ENCODE measurements around the gene TBL1X. TPM values are rescaled to one million over a fixed set of nuclear protein-coding genes. Genes with fewer than 3 reads are reported as not detected.

TBL1X gene
- total RNA-seq, 1 experiment from 2014 or later, result 17.6 TPM

DNA sequence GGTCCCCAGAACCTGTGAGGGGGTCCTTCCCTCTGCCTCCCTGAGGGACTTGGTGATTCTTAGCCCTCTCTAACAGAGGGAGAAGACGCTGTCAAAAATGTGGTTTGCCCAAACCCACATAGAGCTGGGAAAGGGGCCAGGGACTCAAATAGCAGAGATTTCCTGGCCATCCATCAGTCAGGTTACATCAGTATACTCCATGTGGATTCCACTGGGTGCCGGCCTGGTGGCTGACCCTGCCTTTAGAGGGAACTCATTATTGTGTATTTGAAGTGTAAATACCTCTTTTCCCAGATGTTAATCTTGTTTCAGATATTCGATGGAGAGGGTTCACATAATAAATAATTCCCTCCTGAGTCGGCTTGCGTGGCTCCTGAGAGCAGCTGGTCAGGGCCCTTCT, 130.3 kb downstream of the TBL1X start:
- BruUV-seq (replicated peaks), result no TSS peak

DNA sequence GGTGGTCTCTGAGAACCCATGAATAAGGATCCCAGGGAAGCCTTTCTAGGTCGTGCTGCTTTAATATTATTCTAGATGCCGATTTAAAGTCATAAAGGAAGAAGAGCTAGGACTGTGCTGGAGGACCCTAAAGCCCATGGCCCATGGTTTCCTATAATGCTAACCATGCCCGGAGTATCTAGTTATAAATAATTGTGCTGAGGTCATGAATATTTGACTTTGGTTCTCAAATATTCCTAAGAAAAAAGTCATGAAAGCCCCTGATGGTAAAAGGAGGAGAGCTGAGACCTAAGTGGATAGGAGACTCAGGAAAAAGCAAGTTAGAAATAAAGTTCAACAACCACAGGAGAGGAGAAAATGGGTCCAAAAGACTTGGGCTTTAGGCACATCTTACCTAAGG, 132.0 kb downstream of the TBL1X start:
- ChIA-PET CTCF (no interaction called here), POLR2A (ENCODE audit: unreplicated experiment) (no interaction called here)
- no peaks in the 10 kb centered on the region for H3K79me2 ChIP-seq (ENCODE audit: low read depth)
- DNase-seq, result no peak
- H3K4me3 ChIP-seq, result no peak overlapping the region
- no TSS peak for BruUV-seq (replicated peaks)
- no peaks in the 10 kb centered on the region for H3F3A ChIP-seq (ENCODE audit: insufficient read depth, low read depth)
- no peaks in the 10 kb centered on the region for H3K9me2 ChIP-seq (ENCODE audit: insufficient read depth)
- H3K9me3 ChIP-seq (ENCODE audit: insufficient read depth, low read depth), result no peaks in the 10 kb centered on the region
- H2AFZ ChIP-seq, result no peak overlapping the region
- H3K27me3 ChIP-seq (ENCODE audit: insufficient read depth, low read depth), result no peaks in the 10 kb centered on the region
- no peaks in the 10 kb centered on the region for H3K4me1 ChIP-seq (replicated peaks; ENCODE audit: insufficient read depth)
- TF ChIP-seq, protein P1, sequence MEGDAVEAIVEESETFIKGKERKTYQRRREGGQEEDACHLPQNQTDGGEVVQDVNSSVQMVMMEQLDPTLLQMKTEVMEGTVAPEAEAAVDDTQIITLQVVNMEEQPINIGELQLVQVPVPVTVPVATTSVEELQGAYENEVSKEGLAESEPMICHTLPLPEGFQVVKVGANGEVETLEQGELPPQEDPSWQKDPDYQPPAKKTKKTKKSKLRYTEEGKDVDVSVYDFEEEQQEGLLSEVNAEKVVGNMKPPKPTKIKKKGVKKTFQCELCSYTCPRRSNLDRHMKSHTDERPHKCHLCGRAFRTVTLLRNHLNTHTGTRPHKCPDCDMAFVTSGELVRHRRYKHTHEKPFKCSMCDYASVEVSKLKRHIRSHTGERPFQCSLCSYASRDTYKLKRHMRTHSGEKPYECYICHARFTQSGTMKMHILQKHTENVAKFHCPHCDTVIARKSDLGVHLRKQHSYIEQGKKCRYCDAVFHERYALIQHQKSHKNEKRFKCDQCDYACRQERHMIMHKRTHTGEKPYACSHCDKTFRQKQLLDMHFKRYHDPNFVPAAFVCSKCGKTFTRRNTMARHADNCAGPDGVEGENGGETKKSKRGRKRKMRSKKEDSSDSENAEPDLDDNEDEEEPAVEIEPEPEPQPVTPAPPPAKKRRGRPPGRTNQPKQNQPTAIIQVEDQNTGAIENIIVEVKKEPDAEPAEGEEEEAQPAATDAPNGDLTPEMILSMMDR (conservative IDR thresholded peaks at IDR 0.05), result no peak
- no peak for TF ChIP-seq EZH2 (IDR thresholded peaks at IDR 0.05; ENCODE audit: low read depth)
- H3K36me3 ChIP-seq (ENCODE audit: low read depth), result no peaks in the 10 kb centered on the region
- H3K27ac ChIP-seq, result no peak overlapping the region
- intact Hi-C loops (cut with micrococcal nuclease; ENCODE audit: unreplicated experiment), result no loop called here
- H4K20me1 ChIP-seq (ENCODE audit: insufficient read depth), result no peaks in the 10 kb centered on the region
- H3K4me2 ChIP-seq, result no peak overlapping the region

More for the DNA sequence above, 130.3 kb downstream of the TBL1X start:
- no peaks in the 10 kb centered on the region for H3K9me2 ChIP-seq (ENCODE audit: insufficient read depth)
- DNase-seq, result no peak
- no peak overlapping the region for H3K4me2 ChIP-seq
- H3K27me3 ChIP-seq (ENCODE audit: insufficient read depth, low read depth), result no peaks in the 10 kb centered on the region
- H4K20me1 ChIP-seq (ENCODE audit: insufficient read depth), result no peaks in the 10 kb centered on the region
- no peak overlapping the region for H3K4me3 ChIP-seq
- TF ChIP-seq, protein P1 (conservative IDR thresholded peaks at IDR 0.05), result no peak
- no peak for TF ChIP-seq EZH2 (IDR thresholded peaks at IDR 0.05; ENCODE audit: low read depth)
- H3K27ac ChIP-seq, result no peak overlapping the region
- no peak overlapping the region for H2AFZ ChIP-seq
- ChIA-PET POLR2A (ENCODE audit: unreplicated experiment) (no interaction called here), CTCF (no interaction called here)
- H3F3A ChIP-seq (ENCODE audit: insufficient read depth, low read depth), result no peaks in the 10 kb centered on the region
- H3K79me2 ChIP-seq (ENCODE audit: low read depth), result no peaks in the 10 kb centered on the region
- no peaks in the 10 kb centered on the region for H3K4me1 ChIP-seq (replicated peaks; ENCODE audit: insufficient read depth)
- H3K9me3 ChIP-seq (ENCODE audit: insufficient read depth, low read depth), result no peaks in the 10 kb centered on the region
- intact Hi-C loops (cut with micrococcal nuclease; ENCODE audit: unreplicated experiment), result no loop called here
- H3K36me3 ChIP-seq (ENCODE audit: low read depth), result no peaks in the 10 kb centered on the region

DNA sequence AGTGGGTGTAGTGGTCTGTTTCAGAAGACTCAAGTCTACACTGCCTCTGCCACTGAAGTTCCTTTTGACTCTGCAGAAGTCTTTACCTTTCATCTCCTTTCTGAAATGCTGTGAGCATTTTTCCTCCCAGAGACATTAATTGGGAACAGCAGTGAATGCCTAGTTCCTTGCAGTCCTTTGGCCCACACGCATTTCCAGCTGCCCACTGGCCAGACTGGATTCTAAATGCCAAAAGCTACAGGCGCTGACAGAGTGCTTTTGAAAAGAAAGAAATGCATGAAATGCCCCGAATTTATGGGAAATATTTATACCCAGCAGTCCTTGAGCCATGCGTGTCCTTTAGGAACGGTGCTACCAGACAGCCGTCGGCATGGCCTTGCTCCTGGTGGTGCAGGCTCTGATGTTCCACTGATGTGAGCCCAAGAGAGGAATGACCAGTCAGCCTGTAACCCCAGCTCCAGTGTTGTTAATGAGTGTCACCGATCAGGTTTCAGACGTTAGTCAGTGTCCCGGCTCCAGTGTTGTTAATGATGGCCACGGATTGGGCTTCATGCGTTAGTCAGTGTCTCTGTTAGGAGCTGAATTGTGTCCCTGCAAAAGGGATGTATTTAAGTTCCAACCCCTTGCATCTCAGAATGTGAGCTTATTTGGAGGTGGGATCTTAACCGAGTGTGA, 132.6 kb downstream of the TBL1X start:
- no peak overlapping the region for H3K4me3 ChIP-seq
- CTCF ChIA-PET, result no interaction called here
- no peaks in the 10 kb centered on the region for H3K27me3 ChIP-seq (ENCODE audit: insufficient read depth, low read depth)
- no peak overlapping the region for H3K4me2 ChIP-seq
- TF ChIP-seq EZH2 (IDR thresholded peaks at IDR 0.05; ENCODE audit: low read depth), result no peak
- no peaks in the 10 kb centered on the region for H4K20me1 ChIP-seq (ENCODE audit: insufficient read depth)
- no peak overlapping the region for H2AFZ ChIP-seq
- H3K4me1 ChIP-seq (replicated peaks; ENCODE audit: insufficient read depth), result no peaks in the 10 kb centered on the region
- BruUV-seq (replicated peaks), result no TSS peak
- no peaks in the 10 kb centered on the region for H3K36me3 ChIP-seq (ENCODE audit: low read depth)
- H3K9me2 ChIP-seq (ENCODE audit: insufficient read depth), result no peaks in the 10 kb centered on the region
- POLR2A ChIA-PET (ENCODE audit: unreplicated experiment), result no interaction called here
- H3K27ac ChIP-seq, result no peak overlapping the region
- H3F3A ChIP-seq (ENCODE audit: insufficient read depth, low read depth), result no peaks in the 10 kb centered on the region
- H3K79me2 ChIP-seq (ENCODE audit: low read depth), result no peaks in the 10 kb centered on the region
- no peaks in the 10 kb centered on the region for H3K9me3 ChIP-seq (ENCODE audit: insufficient read depth, low read depth)
- intact Hi-C loops (cut with micrococcal nuclease; ENCODE audit: unreplicated experiment), result no loop called here
- no peak for DNase-seq

DNA sequence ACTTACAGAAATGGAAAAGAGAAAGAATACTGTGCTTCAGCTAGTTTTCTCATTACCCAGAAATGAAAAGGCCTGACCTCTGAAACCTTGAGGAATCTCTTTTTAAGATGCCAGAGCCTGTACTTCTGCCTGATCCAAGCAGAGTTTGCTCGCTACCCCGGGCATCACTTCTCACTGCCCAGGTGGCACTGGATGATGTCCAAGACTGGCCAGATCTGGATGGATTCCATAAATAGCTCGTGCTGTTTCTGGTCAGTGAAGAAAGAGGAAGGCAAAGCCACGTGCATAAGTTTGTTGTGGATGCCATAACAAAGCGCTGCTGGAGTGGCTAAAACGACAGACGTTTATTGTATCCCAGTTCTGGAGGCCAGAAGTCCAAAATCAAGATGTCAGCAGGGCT, 133.5 kb downstream of the TBL1X start:
- intact Hi-C loops (cut with micrococcal nuclease; ENCODE audit: unreplicated experiment), result no loop called here
- Histone ChIP-seq H3K9me2 (ENCODE audit: insufficient read depth) (no peaks in the 10 kb centered on the region), H3K4me1 (replicated peaks; ENCODE audit: insufficient read depth) (no peaks in the 10 kb centered on the region), H3F3A (ENCODE audit: insufficient read depth, low read depth) (no peaks in the 10 kb centered on the region), H3K4me3 (no peak overlapping the region), H3K4me2 (no peak overlapping the region), H3K36me3 (ENCODE audit: low read depth) (no peaks in the 10 kb centered on the region), H3K27me3 (ENCODE audit: insufficient read depth, low read depth) (no peaks in the 10 kb centered on the region), H3K27ac (no peak overlapping the region), H3K79me2 (ENCODE audit: low read depth) (no peaks in the 10 kb centered on the region), H4K20me1 (ENCODE audit: insufficient read depth) (no peaks in the 10 kb centered on the region), H3K9me3 (ENCODE audit: insufficient read depth, low read depth) (no peaks in the 10 kb centered on the region), H2AFZ (no peak overlapping the region)
- DNase-seq, result no peak
- POLR2A ChIA-PET (ENCODE audit: unreplicated experiment), result no interaction called here
- BruUV-seq (replicated peaks), result no TSS peak
- CTCF ChIA-PET, result no interaction called here
- TF ChIP-seq, protein P1 (conservative IDR thresholded peaks at IDR 0.05), result no peak
- TF ChIP-seq EZH2 (IDR thresholded peaks at IDR 0.05; ENCODE audit: low read depth), result no peak

All from PC-9 (cell line).